GM18868 (cell line): ENCODE results near the gene AUTS2.

Experiments used
- ATAC-seq: cut with Tn5 transposase; IDR thresholded peaks from one replicate; pipeline ENCODE4 v1.9.1; 2021; ENCODE audit warnings: mild to moderate bottlenecking, moderate library complexity; ENCODE audit not compliant: unreplicated experiment

Gene AUTS2

GRCh38 chr7:70729553-70730157 is 1131.4 kb downstream of the AUTS2 start:
- ATAC-seq = peak; percentile 38

- ATAC-seq = no peak
Measured at GRCh38 chr7:70730451-70731110, 1132.3 kb downstream of the AUTS2 start.

GRCh38 chr7:70733090-70733489 is 1134.8 kb downstream of the AUTS2 start:
- no peak for ATAC-seq

- peak; percentile 39 for ATAC-seq
Measured at GRCh38 chr7:70734411-70734810, 1136.1 kb downstream of the AUTS2 start.

GRCh38 chr7:70735313-70735712 is 1137.0 kb downstream of the AUTS2 start:
- ATAC-seq = no peak

GRCh38 chr7:70736715-70737460 is 1138.6 kb downstream of the AUTS2 start:
- no peak for ATAC-seq

- no peak for ATAC-seq
Measured at GRCh38 chr7:70738151-70738885, 1140.0 kb downstream of the AUTS2 start.

GRCh38 chr7:70739646-70740210 is 1141.5 kb downstream of the AUTS2 start:
- ATAC-seq = no peak

- ATAC-seq = no peak
Measured at GRCh38 chr7:70741666-70742065, 1143.4 kb downstream of the AUTS2 start.

- no peak for ATAC-seq
Measured at GRCh38 chr7:70743531-70744325, 1145.5 kb downstream of the AUTS2 start.

- no peak for ATAC-seq
Measured at GRCh38 chr7:70744492-70744891, 1146.2 kb downstream of the AUTS2 start.

- no peak for ATAC-seq
Measured at GRCh38 chr7:70749831-70750230, 1151.6 kb downstream of the AUTS2 start.

- ATAC-seq = no peak
Measured at GRCh38 chr7:70751895-70752294, 1153.6 kb downstream of the AUTS2 start.

GRCh38 chr7:70752794-70753241 is 1154.5 kb downstream of the AUTS2 start:
- ATAC-seq = no peak

GRCh38 chr7:70756789-70757188 is 1158.5 kb downstream of the AUTS2 start:
- ATAC-seq = no peak

- ATAC-seq = no peak
Measured at GRCh38 chr7:70758646-70759045, 1160.4 kb downstream of the AUTS2 start.

- no peak for ATAC-seq
Measured at GRCh38 chr7:70759674-70760073, 1161.4 kb downstream of the AUTS2 start.

- peak; percentile 31 for ATAC-seq
Measured at GRCh38 chr7:70761711-70762328, 1163.5 kb downstream of the AUTS2 start.

- no peak for ATAC-seq
Measured at GRCh38 chr7:70762696-70763095, 1164.4 kb downstream of the AUTS2 start.
